ENCODE results near the gene ANO1. TPM values are rescaled to one million over a fixed set of nuclear protein-coding genes. Genes with fewer than 3 reads are reported as not detected.

ANO1 gene
- total RNA-seq, 1 donor from 2014 or later, result 0.14 TPM

GRCh38 chr11:70038034-70038834 is 39.9 kb upstream of the ANO1 start:
- Mint-ChIP-seq H3K27me3 (ENCODE audit: low read depth, unreplicated experiment) (peaks cover 26% of the 10 kb centered on the region), H3K4me1 (ENCODE audit: low read depth, unreplicated experiment) (no peaks in the 10 kb centered on the region), H3K9me3 (ENCODE audit: unreplicated experiment) (peaks cover 47% of the 10 kb centered on the region), H3K4me3 (ENCODE audit: unreplicated experiment) (no peak overlapping the region), H3K27ac (ENCODE audit: unreplicated experiment) (no peak overlapping the region), H3K36me3 (ENCODE audit: low read depth, unreplicated experiment) (peaks cover 4% of the 10 kb centered on the region)
- FAIRE-seq (no peak), DNase-seq (ENCODE audit: low read depth) (no peak)
- peaks cover 28% of the 10 kb centered on the region for H3K9me3 ChIP-seq (ENCODE audit: insufficient read depth, low read depth, low read length)
- H3K4me3 ChIP-seq (ENCODE audit: insufficient read depth, low read depth, low read length), result no peak overlapping the region
- no peak overlapping the region for H3K4me2 ChIP-seq (ENCODE audit: low read length)
- no peaks in the 10 kb centered on the region for H4K20me1 ChIP-seq (ENCODE audit: insufficient read depth, low read length)
- TF ChIP-seq CTCF (IDR thresholded peaks at IDR 0.05; ENCODE audit: insufficient read depth, low read depth, low read length) (no peak), EZH2 (IDR thresholded peaks at IDR 0.05; ENCODE audit: insufficient read depth, low read length) (no peak)
- H3K27me3 ChIP-seq (ENCODE audit: insufficient read depth, low read length), result peaks cover 2% of the 10 kb centered on the region
- H3K27ac ChIP-seq (ENCODE audit: low read depth, low read length), result no peak overlapping the region
- no peak overlapping the region for H2AFZ ChIP-seq (ENCODE audit: low read depth, low read length)
- no peaks in the 10 kb centered on the region for H3K79me2 ChIP-seq (ENCODE audit: insufficient read depth, low read length)
- H3K36me3 ChIP-seq (ENCODE audit: insufficient read depth, low read length), result no peaks in the 10 kb centered on the region
- no peaks in the 10 kb centered on the region for H3K4me1 ChIP-seq (ENCODE audit: insufficient read depth, low read length)
- no peak overlapping the region for H3K9ac ChIP-seq (ENCODE audit: low read length)

GRCh38 chr11:70040452-70040851 is 37.7 kb upstream of the ANO1 start:
- Mint-ChIP-seq H3K4me1 (ENCODE audit: low read depth, unreplicated experiment) (no peaks in the 10 kb centered on the region), H3K9me3 (ENCODE audit: unreplicated experiment) (peaks cover 53% of the 10 kb centered on the region), H3K36me3 (ENCODE audit: low read depth, unreplicated experiment) (peaks cover 4% of the 10 kb centered on the region), H3K27ac (ENCODE audit: unreplicated experiment) (no peak overlapping the region), H3K4me3 (ENCODE audit: unreplicated experiment) (no peak overlapping the region), H3K27me3 (ENCODE audit: low read depth, unreplicated experiment) (peaks cover 13% of the 10 kb centered on the region)
- Histone ChIP-seq H3K4me3 (ENCODE audit: insufficient read depth, low read depth, low read length) (no peak overlapping the region), H3K4me1 (ENCODE audit: insufficient read depth, low read length) (no peaks in the 10 kb centered on the region), H2AFZ (ENCODE audit: low read depth, low read length) (no peak overlapping the region), H3K27ac (ENCODE audit: low read depth, low read length) (no peak overlapping the region), H3K27me3 (ENCODE audit: insufficient read depth, low read length) (peaks cover 2% of the 10 kb centered on the region), H3K9me3 (ENCODE audit: insufficient read depth, low read depth, low read length) (peaks cover 28% of the 10 kb centered on the region), H3K9ac (ENCODE audit: low read length) (no peak overlapping the region), H4K20me1 (ENCODE audit: insufficient read depth, low read length) (no peaks in the 10 kb centered on the region), H3K36me3 (ENCODE audit: insufficient read depth, low read length) (no peaks in the 10 kb centered on the region), H3K79me2 (ENCODE audit: insufficient read depth, low read length) (no peaks in the 10 kb centered on the region), H3K4me2 (ENCODE audit: low read length) (no peak overlapping the region)
- TF ChIP-seq CTCF (IDR thresholded peaks at IDR 0.05; ENCODE audit: insufficient read depth, low read depth, low read length) (no peak), EZH2 (IDR thresholded peaks at IDR 0.05; ENCODE audit: insufficient read depth, low read length) (no peak)
- no peak for DNase-seq (ENCODE audit: low read depth)
- FAIRE-seq, result no peak

- H3K79me2 ChIP-seq (ENCODE audit: insufficient read depth, low read length), result no peaks in the 10 kb centered on the region
- H3K9me3 ChIP-seq (ENCODE audit: insufficient read depth, low read depth, low read length), result peaks cover 28% of the 10 kb centered on the region
- H3K4me3 ChIP-seq (ENCODE audit: insufficient read depth, low read depth, low read length), result no peak overlapping the region
- DNase-seq (ENCODE audit: low read depth), result no peak
- Mint-ChIP-seq H3K27me3 (ENCODE audit: low read depth, unreplicated experiment) (peaks cover 17% of the 10 kb centered on the region), H3K27ac (ENCODE audit: unreplicated experiment) (no peak overlapping the region), H3K36me3 (ENCODE audit: low read depth, unreplicated experiment) (peaks cover 4% of the 10 kb centered on the region), H3K4me1 (ENCODE audit: low read depth, unreplicated experiment) (no peaks in the 10 kb centered on the region), H3K9me3 (ENCODE audit: unreplicated experiment) (peaks cover 55% of the 10 kb centered on the region), H3K4me3 (ENCODE audit: unreplicated experiment) (no peak overlapping the region)
- TF ChIP-seq EZH2 (IDR thresholded peaks at IDR 0.05; ENCODE audit: insufficient read depth, low read length) (no peak), CTCF (IDR thresholded peaks at IDR 0.05; ENCODE audit: insufficient read depth, low read depth, low read length) (no peak)
- no peak overlapping the region for H2AFZ ChIP-seq (ENCODE audit: low read depth, low read length)
- H3K4me1 ChIP-seq (ENCODE audit: insufficient read depth, low read length), result no peaks in the 10 kb centered on the region
- no peak overlapping the region for H3K27ac ChIP-seq (ENCODE audit: low read depth, low read length)
- no peak overlapping the region for H3K9ac ChIP-seq (ENCODE audit: low read length)
- H3K4me2 ChIP-seq (ENCODE audit: low read length), result no peak overlapping the region
- H4K20me1 ChIP-seq (ENCODE audit: insufficient read depth, low read length), result no peaks in the 10 kb centered on the region
- H3K36me3 ChIP-seq (ENCODE audit: insufficient read depth, low read length), result no peaks in the 10 kb centered on the region
- H3K27me3 ChIP-seq (ENCODE audit: insufficient read depth, low read length), result peaks cover 2% of the 10 kb centered on the region
- no peak for FAIRE-seq
Observed at GRCh38 chr11:70040869-70041501, 37.1 kb upstream of the ANO1 start.
